ENCODE results near the gene SLC25A27. TPM values are rescaled to one million over a fixed set of nuclear protein-coding genes. Genes with fewer than 3 reads are reported as not detected.

SLC25A27 gene
- total RNA-seq, 2 donors from 2014 or later = 1.1 to 2.5 TPM

DNA sequence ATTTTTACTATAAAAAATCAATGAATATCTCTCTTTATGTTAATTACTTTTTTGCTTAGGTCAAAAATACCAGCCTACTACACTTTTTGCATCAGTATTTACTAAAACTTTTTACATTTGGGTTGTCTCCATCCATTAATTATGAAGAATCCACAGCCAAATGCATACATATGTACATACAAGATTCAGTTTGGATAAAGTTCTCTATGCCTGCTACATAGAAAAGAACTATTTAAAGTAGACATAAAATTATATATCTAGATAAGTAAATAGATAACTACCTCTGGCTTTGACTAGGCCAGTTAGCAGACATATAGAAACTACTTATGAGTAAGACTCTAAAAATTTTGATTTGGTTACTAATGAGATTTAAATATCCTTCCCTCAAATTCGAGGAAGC, 47.2 kb downstream of the SLC25A27 start:
- ATAC-seq (replicated peaks in 1 of 2) (no peak), DNase-seq (no peak)
- H3K27me3 Mint-ChIP-seq (ENCODE audit: low read depth) = peaks cover 15% of the 10 kb centered on the region
- no peaks in the 10 kb centered on the region for H3K36me3 Mint-ChIP-seq (ENCODE audit: insufficient read depth in 2 of 2)
- H3K4me3 Mint-ChIP-seq = no peak overlapping the region
- no peak overlapping the region for H3K27ac Mint-ChIP-seq
- peaks cover 12% of the 10 kb centered on the region for H3K4me1 Mint-ChIP-seq (ENCODE audit: low read depth)
- H3K9me3 Mint-ChIP-seq = no peaks in the 10 kb centered on the region

- H3K36me3 Mint-ChIP-seq (ENCODE audit: insufficient read depth in 2 of 2) = no peaks in the 10 kb centered on the region
- peaks cover 32% of the 10 kb centered on the region for H3K27me3 Mint-ChIP-seq (ENCODE audit: low read depth)
- H3K4me1 Mint-ChIP-seq (ENCODE audit: low read depth) = peaks cover 3% of the 10 kb centered on the region
- H3K27ac Mint-ChIP-seq = no peak overlapping the region
- H3K9me3 Mint-ChIP-seq = no peaks in the 10 kb centered on the region
- no peak for DNase-seq
- ATAC-seq (replicated peaks in 1 of 2) = no peak
- H3K4me3 Mint-ChIP-seq = no peak overlapping the region
Observed at GRCh38 chr6:46704562-46704961, 51.8 kb downstream of the SLC25A27 start.

DNA sequence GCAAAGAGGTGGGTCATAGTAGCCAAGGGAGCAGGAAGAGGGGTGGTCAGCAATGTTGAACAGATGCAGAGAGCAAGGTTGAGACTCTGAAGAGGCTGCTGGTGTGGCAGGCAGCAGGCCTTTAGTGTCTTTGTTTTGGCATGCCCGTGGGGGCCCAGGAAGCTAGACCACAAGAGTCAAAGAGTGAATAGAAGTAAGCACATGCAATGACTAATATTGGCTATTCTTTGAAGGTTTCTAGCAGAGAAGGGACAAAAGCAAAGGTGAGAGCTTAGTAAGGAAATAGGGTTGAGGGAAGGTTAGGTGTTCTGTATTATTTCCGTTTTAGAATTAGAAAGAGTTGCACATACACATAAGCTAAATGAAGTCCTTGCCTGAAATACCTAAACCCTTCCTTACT, 53.7 kb downstream of the SLC25A27 start:
- peak in 1 of 2 donors; percentile 5 for DNase-seq
- no peak overlapping the region for H3K4me3 Mint-ChIP-seq
- ATAC-seq (replicated peaks in 1 of 2) = peak; percentile 34 to 60
- peaks cover 41% of the 10 kb centered on the region for H3K27me3 Mint-ChIP-seq (ENCODE audit: low read depth)
- H3K4me1 Mint-ChIP-seq (ENCODE audit: low read depth) = no peaks in the 10 kb centered on the region
- no peak overlapping the region for H3K27ac Mint-ChIP-seq
- no peaks in the 10 kb centered on the region for H3K9me3 Mint-ChIP-seq
- no peaks in the 10 kb centered on the region for H3K36me3 Mint-ChIP-seq (ENCODE audit: insufficient read depth in 2 of 2)

- no peak for ATAC-seq (replicated peaks in 1 of 2)
- Mint-ChIP-seq H3K27me3 (ENCODE audit: low read depth) (peaks cover 36% of the 10 kb centered on the region), H3K4me1 (ENCODE audit: low read depth) (no peaks in the 10 kb centered on the region), H3K4me3 (no peak overlapping the region), H3K36me3 (ENCODE audit: insufficient read depth in 2 of 2) (no peaks in the 10 kb centered on the region), H3K27ac (no peak overlapping the region), H3K9me3 (no peaks in the 10 kb centered on the region)
- no peak for DNase-seq
Observed at GRCh38 chr6:46711491-46711890, 58.7 kb downstream of the SLC25A27 start.

DNA sequence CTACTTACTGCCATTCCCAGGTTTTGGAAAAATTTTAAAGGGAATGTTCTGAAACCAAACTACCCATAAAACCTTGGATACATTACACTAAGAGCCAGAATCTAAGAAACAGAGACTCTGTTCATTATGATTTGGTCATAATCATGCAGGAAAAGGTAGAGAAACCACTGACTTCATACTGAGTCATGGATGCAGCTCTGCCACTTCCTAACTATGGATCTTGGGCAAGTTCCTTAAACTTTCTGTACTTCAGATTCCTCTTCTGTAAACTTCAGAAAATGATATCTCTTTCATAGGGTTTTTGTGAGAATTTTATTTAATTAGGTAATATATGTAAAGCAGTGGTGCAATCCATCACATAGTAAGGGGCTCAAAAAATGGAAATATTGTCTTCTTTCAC, 62.4 kb downstream of the SLC25A27 start:
- Mint-ChIP-seq H3K4me3 (no peak overlapping the region), H3K27me3 (ENCODE audit: low read depth) (peaks cover 35% of the 10 kb centered on the region), H3K36me3 (ENCODE audit: insufficient read depth in 2 of 2) (no peaks in the 10 kb centered on the region), H3K4me1 (ENCODE audit: low read depth) (peaks cover 7% of the 10 kb centered on the region), H3K9me3 (no peaks in the 10 kb centered on the region), H3K27ac (no peak overlapping the region)
- DNase-seq (no peak), ATAC-seq (replicated peaks in 1 of 2) (no peak)

- DNase-seq = peak in 1 of 2 donors; percentile 4
- H3K27ac Mint-ChIP-seq = no peak overlapping the region
- no peaks in the 10 kb centered on the region for H3K36me3 Mint-ChIP-seq (ENCODE audit: insufficient read depth in 2 of 2)
- peak; percentile 62 to 85 for ATAC-seq (replicated peaks in 1 of 2)
- peaks cover 33% of the 10 kb centered on the region for H3K27me3 Mint-ChIP-seq (ENCODE audit: low read depth)
- H3K4me3 Mint-ChIP-seq = no peak overlapping the region
- no peaks in the 10 kb centered on the region for H3K9me3 Mint-ChIP-seq
- peaks cover 7% of the 10 kb centered on the region for H3K4me1 Mint-ChIP-seq (ENCODE audit: low read depth)
Observed at GRCh38 chr6:46719099-46719498, 66.3 kb downstream of the SLC25A27 start.

- Mint-ChIP-seq H3K27me3 (ENCODE audit: low read depth) (peaks cover 34% of the 10 kb centered on the region), H3K4me3 (no peak overlapping the region), H3K27ac (no peak overlapping the region), H3K9me3 (no peaks in the 10 kb centered on the region), H3K4me1 (ENCODE audit: low read depth) (peaks cover 7% of the 10 kb centered on the region), H3K36me3 (ENCODE audit: insufficient read depth in 2 of 2) (no peaks in the 10 kb centered on the region)
- DNase-seq (no peak), ATAC-seq (replicated peaks in 1 of 2) (no peak)
Observed at GRCh38 chr6:46720401-46720800, 67.6 kb downstream of the SLC25A27 start.

Other genes with a start within 250 kb of the SLC25A27 start
- 1 to 10 TPM; 1.3 to 7.4 TPM for gene RCAN2, start 161.5 kb upstream of the SLC25A27 start, total RNA-seq
- gene CYP39A1, start 157 bp upstream of the SLC25A27 start, total RNA-seq = not detected
- not detected for gene TDRD6, start 34.9 kb downstream of the SLC25A27 start, total RNA-seq
- gene PLA2G7, start 82.4 kb downstream of the SLC25A27 start, total RNA-seq = not detected
- not detected for gene ANKRD66, start 94.0 kb downstream of the SLC25A27 start, total RNA-seq
- not detected for gene MEP1A, start 140.4 kb downstream of the SLC25A27 start, total RNA-seq

Data from activated T-cell treated with anti-CD3 and anti-CD28 coated beads, Interleukin-2, amount 50 U/mL, for 72 hours (primary cell).